Measurements from ENCODE around the gene CACNG8.

GRCh38 chr19:54014920-54015560 is 52.3 kb downstream of the CACNG8 start:
- TF ChIP-seq CTCF (IDR thresholded peaks at IDR 0.05) (no peak), POLR2A (IDR thresholded peaks at IDR 0.05) (no peak), POLR2AphosphoS5 (IDR thresholded peaks at IDR 0.05) (no peak), EP300 (IDR thresholded peaks at IDR 0.05) (no peak)

Measured in gastroesophageal sphincter (tissue), 3 donors.